NCI-H82 (cell line): ENCODE data around the gene DBNDD1.
"Not testable (repeated sequence)": the region's sequence is repeated elsewhere in the genome, so short reads cannot be mapped to it uniquely, and the experiment has no call there.

Experiments
- DNase-seq: peaks from one replicate; lab custom pipeline; 2025; lab: John Stamatoyannopoulos, UW

Gene DBNDD1

GRCh38 chr16:90011508-90011819, 7.8 kb downstream of the DBNDD1 start:
- DNase-seq = no peak

- no peak for DNase-seq
Measured at GRCh38 chr16:90010676-90011507, 8.4 kb downstream of the DBNDD1 start.

GRCh38 chr16:90009172-90009899, 9.9 kb downstream of the DBNDD1 start:
- no peak for DNase-seq

GRCh38 chr16:90008708-90009145, 10.5 kb downstream of the DBNDD1 start:
- DNase-seq = peak; percentile 23

- DNase-seq = not testable (repeated sequence)
Measured at GRCh38 chr16:90007635-90008234, 11.5 kb downstream of the DBNDD1 start.

GRCh38 chr16:90007015-90007414, 12.2 kb downstream of the DBNDD1 start:
- DNase-seq = no peak

GRCh38 chr16:90005956-90006663, 13.1 kb downstream of the DBNDD1 start:
- no peak for DNase-seq

GRCh38 chr16:90004577-90004976, 14.7 kb downstream of the DBNDD1 start:
- no peak for DNase-seq

GRCh38 chr16:90002759-90003158, 16.5 kb downstream of the DBNDD1 start:
- DNase-seq = no peak

- DNase-seq = no peak
Measured at GRCh38 chr16:90001761-90002503, 17.3 kb downstream of the DBNDD1 start.

GRCh38 chr16:90000733-90001427, 18.4 kb downstream of the DBNDD1 start:
- no peak for DNase-seq

- no peak for DNase-seq
Measured at GRCh38 chr16:89999831-90000574, 19.3 kb downstream of the DBNDD1 start.

GRCh38 chr16:89996178-89996489, 23.1 kb downstream of the DBNDD1 start:
- DNase-seq = no peak

- peak; percentile 53 for DNase-seq
Measured at GRCh38 chr16:89995475-89996177, 23.6 kb downstream of the DBNDD1 start.

GRCh38 chr16:89994721-89995474, 24.4 kb downstream of the DBNDD1 start:
- peak; percentile 52 for DNase-seq

GRCh38 chr16:89994389-89994720, 24.9 kb downstream of the DBNDD1 start:
- DNase-seq = no peak

- DNase-seq = no peak
Measured at GRCh38 chr16:89993971-89994370, 25.3 kb downstream of the DBNDD1 start.

- DNase-seq = no peak
Measured at GRCh38 chr16:89993377-89993776, 25.9 kb downstream of the DBNDD1 start.

GRCh38 chr16:89990799-89991198, 28.5 kb downstream of the DBNDD1 start:
- DNase-seq = no peak
